ENCODE results near the gene GPATCH2L.

GPATCH2L gene

GRCh38 chr14:76136476-76137110, 15.1 kb upstream of the GPATCH2L start:
- DNase-seq (ENCODE audit: low spot score), result no peak

DNA sequence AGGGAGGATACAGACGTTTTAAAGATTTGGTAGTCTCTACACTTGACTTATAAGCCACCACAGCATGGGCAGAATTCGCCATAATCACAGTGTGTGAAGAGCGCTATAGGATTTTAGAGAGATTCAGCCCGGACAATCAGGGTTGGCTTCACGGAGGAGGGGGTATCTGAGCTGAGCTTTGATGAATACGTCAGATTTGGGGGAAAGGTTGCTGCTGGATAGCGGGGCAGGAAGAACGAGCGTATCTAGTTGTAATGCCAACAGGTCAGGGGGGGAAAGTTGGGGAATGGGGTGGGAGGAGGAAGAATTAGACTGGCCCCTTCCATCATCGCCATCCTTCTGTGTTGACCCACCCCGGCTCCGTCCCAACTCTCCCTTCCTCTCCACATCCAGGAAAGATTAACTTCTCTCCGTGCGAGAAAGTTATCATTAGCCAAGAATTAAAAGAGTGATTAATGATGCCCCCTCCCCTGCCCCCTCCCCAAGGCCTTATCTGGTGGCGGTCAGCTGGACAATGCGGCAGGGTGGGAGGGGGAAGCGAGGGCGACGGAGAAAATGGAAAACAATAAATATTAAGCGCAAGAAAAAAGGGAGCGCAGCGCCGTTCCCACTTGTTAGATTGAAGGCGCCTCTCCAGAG, 13.5 kb upstream of the GPATCH2L start:
- no peak for DNase-seq (ENCODE audit: low spot score)

- no peak for DNase-seq (ENCODE audit: low spot score)
These were observed 12.7 kb upstream of the GPATCH2L start for GRCh38 chr14:76138758-76139723.

GRCh38 chr14:76143642-76144041, 8.1 kb upstream of the GPATCH2L start:
- DNase-seq (ENCODE audit: low spot score), result no peak

- DNase-seq (ENCODE audit: low spot score), result no peak
These were observed 4.7 kb upstream of the GPATCH2L start for GRCh38 chr14:76146976-76147375.

DNA sequence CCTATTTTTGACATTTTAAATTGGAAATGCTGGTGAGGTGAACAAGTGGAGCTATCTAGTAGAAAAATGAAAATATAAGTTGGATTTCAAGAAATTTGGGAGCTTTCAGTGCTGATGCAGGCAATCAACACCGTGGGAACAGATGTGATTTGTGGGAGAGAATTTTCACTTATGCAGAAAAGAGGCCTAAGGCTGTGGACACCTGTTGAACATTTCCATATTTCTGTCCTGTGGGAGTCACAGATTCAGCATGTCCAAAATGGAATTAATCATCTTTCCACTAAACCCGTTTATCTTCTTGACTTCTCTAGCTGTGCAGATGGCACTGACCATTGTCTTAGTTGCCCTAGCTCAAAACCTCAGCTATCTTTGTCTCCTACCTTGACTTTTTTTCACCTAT, 2.5 kb upstream of the GPATCH2L start:
- DNase-seq (ENCODE audit: low spot score), result no peak

DNA sequence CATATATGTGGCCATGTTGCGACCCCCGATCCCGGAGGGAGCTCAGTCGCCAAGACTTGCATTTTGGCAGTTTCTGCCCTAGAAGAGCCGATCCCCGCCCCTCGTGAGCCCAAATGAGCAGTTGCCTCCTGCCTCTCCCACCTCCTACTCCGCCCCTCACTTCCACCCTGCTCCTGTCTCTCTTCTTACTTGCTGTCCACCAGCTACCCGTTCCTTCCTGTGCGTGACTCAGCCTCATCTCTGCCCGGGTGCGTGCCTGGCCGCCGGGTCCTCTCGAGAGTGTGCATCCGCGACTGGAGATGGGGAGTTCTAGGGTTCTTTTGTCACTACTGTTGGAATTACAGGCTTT, 585 bp downstream of the GPATCH2L start:
- DNase-seq (ENCODE audit: low spot score), result peak; percentile 92

- no peak for DNase-seq (ENCODE audit: low spot score)
These were observed 2.2 kb downstream of the GPATCH2L start for GRCh38 chr14:76153919-76154318.

DNA sequence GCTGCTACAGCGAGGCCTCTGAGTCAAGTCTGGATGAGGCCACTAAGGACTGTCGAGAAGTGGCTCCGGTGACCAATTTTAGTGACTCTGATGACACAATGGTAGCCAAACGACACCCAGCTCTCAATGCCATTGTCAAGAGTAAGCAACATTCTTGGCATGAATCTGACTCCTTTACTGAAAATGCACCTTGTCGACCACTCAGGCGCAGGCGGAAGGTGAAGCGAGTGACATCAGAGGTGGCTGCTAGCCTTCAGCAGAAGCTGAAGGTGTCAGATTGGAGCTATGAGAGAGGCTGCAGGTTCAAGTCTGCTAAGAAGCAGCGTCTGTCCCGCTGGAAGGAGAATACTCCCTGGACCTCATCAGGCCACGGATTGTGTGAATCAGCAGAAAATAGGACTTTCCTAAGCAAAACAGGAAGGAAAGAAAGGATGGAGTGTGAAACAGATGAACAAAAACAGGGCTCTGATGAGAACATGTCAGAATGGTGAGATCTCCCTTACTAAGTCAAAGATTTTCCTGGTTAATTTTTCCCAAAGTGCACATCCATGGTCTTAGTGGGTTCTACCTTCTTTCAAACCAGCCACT, 2.9 kb downstream of the GPATCH2L start:
- peak; percentile 16 for DNase-seq (ENCODE audit: low spot score)

GRCh38 chr14:76163668-76164363, 12.1 kb downstream of the GPATCH2L start:
- no peak for DNase-seq (ENCODE audit: low spot score)

- DNase-seq (ENCODE audit: low spot score), result peak; percentile 54
These were observed 16.8 kb downstream of the GPATCH2L start for GRCh38 chr14:76168531-76168930.

DNA sequence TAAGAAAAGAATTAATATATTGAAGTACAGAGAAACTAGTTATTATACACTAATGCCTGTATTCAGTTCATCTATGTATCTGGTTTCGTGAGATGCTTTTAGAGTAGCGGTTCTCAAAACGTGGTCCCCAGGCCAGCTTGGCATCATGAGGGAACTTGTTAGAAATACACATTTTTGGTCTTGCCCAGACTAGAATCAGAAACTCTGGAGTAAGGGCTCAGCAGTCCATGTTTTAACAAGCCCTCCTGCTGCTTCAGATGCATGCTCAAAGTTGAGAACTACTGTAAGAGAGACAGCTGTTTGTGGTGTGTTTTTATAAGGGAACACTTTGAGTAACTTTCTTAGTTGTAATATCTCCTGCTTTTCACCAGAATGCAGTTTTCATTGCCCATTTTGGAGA, 18.1 kb downstream of the GPATCH2L start:
- no peak for DNase-seq (ENCODE audit: low spot score)

- DNase-seq (ENCODE audit: low spot score), result no peak
These were observed 23.3 kb downstream of the GPATCH2L start for GRCh38 chr14:76174982-76175381.

DNA sequence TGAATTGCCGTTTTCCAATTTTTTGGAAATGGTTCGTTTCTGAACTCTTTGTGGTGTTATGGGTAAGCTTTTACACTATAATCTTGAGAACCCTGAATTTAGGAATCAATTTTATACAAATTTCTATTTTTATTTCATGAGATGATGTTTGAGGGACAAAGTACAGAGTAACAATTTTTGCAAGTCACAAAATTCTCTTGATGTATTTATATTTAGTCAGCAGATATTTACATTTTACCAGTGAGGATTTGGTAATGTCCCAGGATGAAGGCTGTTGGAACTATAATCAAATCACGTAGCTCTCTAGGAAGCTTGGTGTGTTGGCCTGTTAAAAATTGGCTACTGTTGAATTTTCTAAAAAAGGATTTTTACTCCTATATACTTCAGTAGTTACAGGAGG, 24.2 kb downstream of the GPATCH2L start:
- DNase-seq (ENCODE audit: low spot score), result no peak

- peak; percentile 66 for DNase-seq (ENCODE audit: low spot score)
These were observed 29.8 kb downstream of the GPATCH2L start for GRCh38 chr14:76181546-76181945.

DNA sequence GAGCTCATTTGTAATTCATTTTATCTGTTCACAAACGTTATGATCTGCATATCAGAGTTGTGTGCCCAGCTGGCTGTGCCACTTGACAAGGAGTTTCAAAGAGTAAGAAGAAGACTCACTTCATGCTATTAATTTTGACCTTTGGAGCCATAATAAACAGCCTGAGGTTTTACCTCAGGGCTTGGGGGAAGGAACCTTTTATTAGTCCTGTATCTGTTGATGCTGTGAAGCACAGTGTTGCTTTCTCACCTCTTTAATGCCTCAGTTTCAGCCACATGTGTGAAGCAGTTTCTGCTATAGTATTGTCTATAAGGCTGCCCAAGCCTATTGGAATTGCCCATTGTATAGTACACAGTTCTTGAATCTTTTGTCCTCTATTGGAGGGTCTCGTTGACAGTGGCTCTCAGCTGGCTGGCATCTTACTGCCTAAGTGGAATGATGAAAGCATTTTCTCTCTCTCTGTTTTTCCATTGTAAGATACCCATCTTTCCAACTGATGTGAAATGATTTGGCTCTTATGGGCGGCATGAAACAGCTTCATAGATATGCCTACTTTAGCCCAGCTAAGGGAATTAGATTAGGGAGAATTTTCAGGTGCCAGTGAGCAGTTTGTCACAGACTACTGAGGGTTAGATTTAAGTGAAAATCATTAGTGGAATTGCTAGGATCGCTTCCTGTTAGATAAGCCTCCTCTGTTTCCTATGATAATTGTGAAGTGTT, 34.7 kb downstream of the GPATCH2L start:
- no peak for DNase-seq (ENCODE audit: low spot score)

GRCh38 chr14:76191297-76191696, 39.6 kb downstream of the GPATCH2L start:
- DNase-seq (ENCODE audit: low spot score), result no peak

DNA sequence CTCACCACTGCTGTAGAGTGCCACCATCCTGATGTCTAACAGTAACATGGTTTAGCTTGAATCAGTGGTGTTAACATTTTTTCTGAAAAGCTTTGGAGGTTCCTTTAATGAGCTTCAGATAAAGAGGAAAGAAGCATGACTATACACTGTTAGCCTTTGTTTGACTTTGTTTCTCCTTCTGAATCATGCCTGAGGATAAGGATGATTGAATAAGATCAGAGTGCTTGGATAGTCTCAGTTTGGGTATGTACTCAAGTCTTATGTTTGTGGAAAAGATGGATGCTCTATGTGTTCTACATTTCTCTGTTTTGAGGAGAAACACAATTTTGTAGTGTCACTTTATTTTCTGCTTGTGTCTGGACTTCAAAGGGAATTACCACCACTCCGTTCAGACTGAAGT, 42.0 kb downstream of the GPATCH2L start:
- no peak for DNase-seq (ENCODE audit: low spot score)

GRCh38 chr14:76194327-76194726, 42.6 kb downstream of the GPATCH2L start:
- no peak for DNase-seq (ENCODE audit: low spot score)

GRCh38 chr14:76195003-76195402, 43.3 kb downstream of the GPATCH2L start:
- no peak for DNase-seq (ENCODE audit: low spot score)

DNA sequence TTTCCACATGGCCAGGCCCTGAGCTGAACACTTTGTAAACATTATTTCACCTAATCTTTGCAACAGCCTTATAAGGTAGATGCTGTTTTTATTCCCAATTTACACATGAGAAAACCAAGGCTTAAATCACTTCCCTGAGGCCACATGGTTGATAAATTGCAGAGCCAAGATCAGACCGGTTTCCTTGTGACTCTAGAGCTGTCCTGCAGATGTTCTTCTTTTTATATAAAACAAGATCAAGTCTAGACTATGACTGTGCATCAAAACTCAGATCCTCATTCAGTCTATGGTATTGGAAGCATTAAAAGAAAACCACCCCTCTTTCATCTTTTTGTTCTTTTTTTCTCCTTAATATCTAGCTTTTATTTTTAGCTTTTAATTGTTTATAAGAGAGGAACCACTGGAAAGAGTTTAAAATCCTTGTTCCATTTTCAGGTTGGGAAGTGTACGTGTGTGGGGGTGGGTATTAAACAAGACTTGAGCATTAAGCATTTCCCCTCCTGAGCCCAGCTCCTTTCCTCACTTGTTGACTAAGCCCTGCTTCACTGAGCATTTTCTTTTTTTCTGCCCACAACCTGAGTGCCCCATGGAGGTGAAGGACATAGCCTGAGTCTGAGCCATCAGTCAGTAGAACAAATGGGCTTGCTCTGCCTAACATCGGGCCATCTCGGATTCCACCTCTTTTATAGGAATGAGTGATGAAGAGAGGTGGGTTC, 45.4 kb downstream of the GPATCH2L start:
- DNase-seq (ENCODE audit: low spot score), result no peak

Measured in RKO (cell line).